GM19438 (cell line): ENCODE measurements around the gene TXNRD1.
"Not testable (repeated sequence)": the region's sequence is repeated elsewhere in the genome, so short reads cannot be mapped to it uniquely, and the experiment has no call there.

Experiments used
- ATAC-seq: cut with Tn5 transposase; IDR thresholded peaks from one replicate; pipeline ENCODE4 v1.9.1; 2021; ENCODE audit warnings: low read depth; ENCODE audit not compliant: unreplicated experiment

TXNRD1 gene

DNA sequence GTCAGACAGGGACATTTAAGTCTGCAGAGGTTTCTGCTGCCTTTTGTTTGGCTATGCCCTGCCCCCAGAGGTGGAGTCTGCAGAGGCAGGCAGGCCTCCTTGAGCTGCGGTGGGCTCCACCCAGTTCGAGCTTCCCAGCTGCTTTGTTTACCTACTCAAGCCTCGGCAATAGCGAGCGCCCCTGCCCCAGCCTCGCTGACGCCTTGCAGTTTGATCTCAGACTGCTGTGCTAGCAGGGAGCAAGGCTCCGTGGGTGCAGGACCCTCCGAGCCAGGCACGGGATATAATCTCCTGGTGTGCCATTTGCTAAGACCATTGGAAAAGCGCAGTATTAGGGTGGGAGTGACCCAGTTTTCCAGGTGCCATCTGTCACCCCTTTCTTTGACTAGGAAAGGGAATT is 178.5 kb downstream of the TXNRD1 start:
- not testable (repeated sequence) for ATAC-seq
